Measurements from ENCODE around the gene ARSA. TPM values are rescaled to one million over a fixed set of nuclear protein-coding genes. Genes with fewer than 3 reads are reported as not detected.
"Not testable (repeated sequence)": the region's sequence is repeated elsewhere in the genome, so short reads cannot be mapped to it uniquely, and the experiment has no call there.

ARSA gene
- total RNA-seq, 1 donor from 2014 or later: 22.2 TPM

- DNase-seq: no peak
- no peak for ATAC-seq
- intact Hi-C loops (cut with micrococcal nuclease): no loop called here
Observed at GRCh38 chr22:50625131-50625567, 2.8 kb downstream of the ARSA start.

GRCh38 chr22:50624347-50625130, 3.4 kb downstream of the ARSA start:
- intact Hi-C loops (cut with micrococcal nuclease): no loop called here

DNA sequence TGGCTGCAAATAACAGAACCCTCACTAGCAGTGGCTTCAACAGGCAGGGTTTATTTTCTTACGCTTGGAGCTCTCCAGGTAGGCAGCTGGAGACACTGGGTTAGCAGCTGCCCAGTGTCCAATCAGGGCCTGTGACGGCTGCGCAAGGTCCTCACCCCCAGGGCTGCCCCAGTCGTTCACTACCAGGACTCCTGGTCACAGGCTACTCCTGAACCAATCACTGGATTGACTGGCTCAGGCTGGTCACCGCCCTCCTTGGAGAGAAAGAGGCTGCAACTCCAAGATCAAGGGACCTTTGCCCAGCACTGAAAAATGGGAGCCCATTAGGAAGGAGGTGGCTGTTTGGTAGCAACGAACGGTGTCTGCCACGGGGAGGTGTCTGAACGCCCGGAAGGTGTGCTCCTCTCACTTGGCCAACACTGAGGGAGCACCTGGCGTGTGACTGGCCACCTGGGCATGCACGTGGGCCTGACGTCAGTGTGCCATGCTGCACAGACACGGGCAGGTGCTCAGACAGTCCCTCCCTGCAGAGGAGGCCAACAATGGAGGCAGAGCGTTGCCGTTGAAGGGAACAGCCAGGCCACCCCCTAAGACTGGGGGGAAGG, 5.1 kb downstream of the ARSA start:
- DNase-seq (no peak), ATAC-seq (no peak)
- intact Hi-C loops (cut with micrococcal nuclease): no loop called here

More at GRCh38 chr22:50624347-50625130, 3.4 kb downstream of the ARSA start:
- DNase-seq (no peak), ATAC-seq (no peak)

DNA sequence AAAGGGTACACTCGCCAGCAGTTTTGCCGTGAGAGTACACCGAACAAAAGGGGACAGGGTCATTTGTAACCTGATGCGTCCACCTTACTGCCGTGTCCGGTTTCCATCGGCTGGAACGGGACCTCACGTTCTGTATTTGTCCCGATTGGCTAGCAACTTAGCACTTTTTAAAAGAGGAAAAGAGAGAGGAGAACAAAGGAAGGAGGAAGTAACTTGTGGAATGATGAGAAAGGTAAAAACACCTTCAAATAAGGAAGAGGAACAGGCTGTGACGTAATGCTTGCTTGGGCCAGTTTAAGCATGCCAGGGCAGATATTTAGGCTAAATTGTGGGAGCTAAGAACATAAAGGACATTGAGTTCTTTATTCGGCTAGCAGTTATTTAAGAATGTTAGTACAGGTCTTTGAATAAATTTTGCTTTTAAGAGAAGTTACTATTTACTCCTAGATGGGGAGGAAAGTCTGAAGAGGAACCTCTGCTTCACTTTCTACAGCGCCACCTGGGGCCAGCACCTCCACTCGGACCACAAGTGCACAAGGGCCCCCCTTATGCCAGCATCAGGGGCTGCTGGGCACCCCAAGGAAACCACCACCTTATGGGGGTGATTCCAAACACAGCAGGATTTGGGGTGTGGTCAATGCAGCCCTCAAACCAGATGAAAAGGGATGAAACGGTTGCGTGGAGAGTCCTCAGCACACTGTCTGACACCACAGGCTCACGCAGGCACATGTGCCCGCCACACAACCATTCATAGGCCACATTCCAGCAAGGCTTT, 5.8 kb downstream of the ARSA start:
- DNase-seq: no peak

GRCh38 chr22:50621356-50621880, 6.5 kb downstream of the ARSA start:
- ATAC-seq: peak; percentile 30
- intact Hi-C loops (cut with micrococcal nuclease): no loop called here
- no peak for DNase-seq

More for the DNA sequence above, 5.8 kb downstream of the ARSA start:
- intact Hi-C loops (cut with micrococcal nuclease): no loop called here
- no peak for ATAC-seq

GRCh38 chr22:50620593-50621355, 7.2 kb downstream of the ARSA start:
- ATAC-seq (peak; percentile 80), DNase-seq (peak; percentile 85)
- intact Hi-C loops (cut with micrococcal nuclease): no loop called here

- ATAC-seq; intact Hi-C loops (cut with micrococcal nuclease); DNase-seq: not testable (repeated sequence)
Observed at GRCh38 chr22:50614296-50614695, 13.7 kb downstream of the ARSA start.

- intact Hi-C loops (cut with micrococcal nuclease): no loop called here
- ATAC-seq (peak; percentile 88), DNase-seq (peak; percentile 79)
Observed at GRCh38 chr22:50613291-50613981, 14.5 kb downstream of the ARSA start.

DNA sequence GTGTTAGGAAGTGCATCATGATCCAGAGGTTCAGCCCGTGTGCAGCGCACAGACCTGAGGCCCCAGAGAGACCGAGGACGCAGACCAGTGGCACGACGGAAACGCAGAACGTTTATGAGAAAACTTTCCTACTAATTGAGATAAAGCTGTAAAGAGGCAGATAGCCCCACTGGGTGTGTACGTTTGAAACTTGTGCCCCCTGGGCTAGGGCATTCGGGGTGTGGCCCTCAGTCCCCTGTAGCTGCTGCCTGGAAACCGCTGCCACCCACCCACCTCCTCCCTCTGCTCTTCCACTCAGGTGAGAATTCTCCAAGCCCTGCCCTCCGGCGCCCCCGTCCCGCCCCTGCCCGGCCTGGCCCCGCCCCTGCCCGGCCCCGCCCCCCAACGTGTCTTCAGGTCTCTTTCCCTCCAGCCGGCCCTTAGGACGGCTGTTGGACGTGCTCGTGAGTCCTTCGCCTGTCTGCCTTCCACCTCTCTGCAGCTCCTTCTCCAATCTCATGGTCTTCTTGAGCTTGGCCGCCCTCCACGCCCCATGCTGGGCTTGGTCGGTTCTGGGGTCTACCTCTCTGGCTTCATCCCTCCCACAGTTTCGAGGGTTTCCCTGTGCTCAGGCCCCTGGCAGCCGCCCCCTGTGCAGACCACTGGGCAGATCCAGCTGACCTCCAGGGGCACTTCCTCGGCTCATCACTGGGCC, 15.3 kb downstream of the ARSA start:
- ATAC-seq (peak; percentile 15), DNase-seq (no peak)
- intact Hi-C loops (cut with micrococcal nuclease): no loop called here

- DNase-seq (no peak), ATAC-seq (no peak)
- intact Hi-C loops (cut with micrococcal nuclease): no loop called here
Observed at GRCh38 chr22:50612168-50612527, 15.8 kb downstream of the ARSA start.

- DNase-seq: no peak
- ATAC-seq: no peak
- intact Hi-C loops (cut with micrococcal nuclease): no loop called here
Observed at GRCh38 chr22:50611341-50612060, 16.5 kb downstream of the ARSA start.

DNA sequence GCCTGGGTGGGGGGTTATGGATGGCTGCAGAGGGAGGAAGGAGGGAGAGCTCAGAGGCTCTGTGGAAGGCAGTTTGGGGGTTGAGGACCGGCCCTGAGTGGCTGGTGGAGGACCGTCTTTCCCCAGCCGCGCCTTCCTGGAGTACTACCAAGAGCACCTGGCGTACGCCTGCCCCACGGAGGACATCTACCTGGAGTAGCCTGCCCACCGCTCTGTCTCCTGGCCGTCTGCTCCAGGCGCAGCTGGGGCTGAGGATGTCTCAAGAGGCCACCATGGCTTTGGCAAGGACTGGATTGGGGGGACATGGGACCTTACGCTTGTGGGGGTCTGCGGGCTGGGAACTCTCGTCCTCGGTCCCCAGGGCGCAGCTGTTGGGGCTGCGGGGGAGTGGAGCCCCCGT, 17.4 kb downstream of the ARSA start:
- intact Hi-C loops (cut with micrococcal nuclease): no loop called here
- DNase-seq: no peak
- no peak for ATAC-seq

GRCh38 chr22:50610041-50610451, 17.9 kb downstream of the ARSA start:
- ATAC-seq: no peak
- intact Hi-C loops (cut with micrococcal nuclease): no loop called here

GRCh38 chr22:50609599-50609998, 18.4 kb downstream of the ARSA start:
- intact Hi-C loops (cut with micrococcal nuclease): no loop called here
- no peak for DNase-seq
- ATAC-seq: no peak

More at GRCh38 chr22:50610041-50610451, 17.9 kb downstream of the ARSA start:
- DNase-seq: no peak

GRCh38 chr22:50608996-50609395, 19.0 kb downstream of the ARSA start:
- DNase-seq (no peak), ATAC-seq (no peak)
- intact Hi-C loops (cut with micrococcal nuclease): no loop called here

- intact Hi-C loops (cut with micrococcal nuclease); DNase-seq; ATAC-seq: not testable (repeated sequence)
Observed at GRCh38 chr22:50608058-50608840, 19.7 kb downstream of the ARSA start.

GRCh38 chr22:50607659-50608020, 20.3 kb downstream of the ARSA start:
- no peak for ATAC-seq
- DNase-seq: no peak
- intact Hi-C loops (cut with micrococcal nuclease): no loop called here
